Endometrial microvascular endothelial cells (primary cell): ENCODE results near the gene ADAMTS3. TPM values are rescaled to one million over a fixed set of nuclear protein-coding genes. Genes with fewer than 3 reads are reported as not detected.
"Not testable (repeated sequence)": the region's sequence is repeated elsewhere in the genome, so short reads cannot be mapped to it uniquely, and the experiment has no call there.

Experiments
- in situ Hi-C: cut with HindIII; loops from 2 replicates; pipeline ENCODE4 v1.10.0; 2017; ENCODE audit warnings: low sequenced_read_pairs, low pct_unique_long_range_greater_than_20kb; ENCODE audit errors: inconsistent ontology term
- total RNA-seq: library from RNA; depleted of rRNA; stranded (reverse); fragments of >200 nt; gene quantifications from one replicate; pipeline ENCODE4 v1.2.3, GENCODE V29; 2015; ENCODE audit errors: inconsistent ontology term

ADAMTS3 gene
- total RNA-seq, 1 donor from 2014 or later, result 0.19 TPM

DNA sequence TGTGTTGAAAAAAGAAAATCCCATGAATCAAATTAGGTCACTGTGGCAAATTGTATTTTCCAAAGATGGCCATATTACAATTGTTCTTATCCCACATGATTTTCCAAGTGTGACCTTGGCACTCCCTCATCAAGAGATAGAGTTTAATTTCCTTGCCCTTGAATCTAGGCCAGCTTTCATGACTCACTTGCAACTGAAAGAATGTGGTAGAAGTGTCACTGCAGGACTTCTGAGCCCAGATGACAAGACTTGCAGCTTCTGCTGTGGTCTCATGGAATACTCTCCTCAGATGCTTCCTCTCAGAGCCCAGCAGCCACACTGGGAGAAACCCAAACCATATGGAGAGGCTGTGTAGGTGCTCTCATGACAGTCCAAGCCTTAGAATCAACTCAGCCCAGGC is 139.0 kb downstream of the ADAMTS3 start:
- in situ Hi-C loops, result no loop called here

DNA sequence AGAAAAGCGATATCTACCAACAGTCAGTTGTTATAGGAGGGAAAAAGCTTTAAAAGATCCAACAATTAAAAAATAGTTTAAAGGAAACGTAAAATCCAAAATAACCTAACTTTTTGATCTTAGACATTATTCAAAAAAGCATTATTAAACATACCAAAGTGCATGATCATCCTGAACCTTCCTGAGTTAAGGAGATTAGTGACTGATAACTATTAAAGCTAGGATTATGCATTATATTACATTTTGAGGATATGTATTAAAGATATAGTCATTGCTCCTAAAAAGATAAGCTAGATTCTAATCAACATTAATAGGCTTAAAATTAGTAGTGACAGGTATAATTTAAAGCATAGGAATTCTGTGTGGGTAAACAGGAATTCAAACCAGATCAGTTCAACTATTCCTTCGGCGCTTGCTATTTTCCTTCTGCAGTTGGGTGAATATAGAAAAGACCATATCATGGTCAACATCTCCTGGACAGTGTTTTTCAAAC is 139.6 kb downstream of the ADAMTS3 start:
- in situ Hi-C loops, result no loop called here

DNA sequence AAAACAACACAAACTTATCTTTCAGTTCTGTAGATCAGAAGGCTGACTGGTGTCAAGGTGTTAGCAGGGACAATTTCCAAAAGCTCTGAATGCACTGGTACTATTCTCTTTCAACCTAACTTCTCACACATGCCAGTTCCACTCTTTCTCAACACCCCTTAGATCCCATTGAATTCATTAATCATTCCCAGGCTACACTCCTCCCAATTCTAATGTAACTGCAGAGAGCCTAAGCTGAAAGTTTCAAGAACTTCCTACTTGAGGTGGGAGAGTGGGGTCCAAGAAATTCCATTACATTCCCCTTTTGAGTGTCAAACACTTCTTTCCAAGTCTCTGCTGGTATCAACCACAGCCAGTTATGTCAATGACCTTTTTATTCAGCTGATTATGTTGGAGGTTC is 142.0 kb downstream of the ADAMTS3 start:
- in situ Hi-C loops, result no loop called here

- in situ Hi-C loops, result not testable (repeated sequence)
Measured at GRCh38 chr4:72425908-72426307, 143.1 kb downstream of the ADAMTS3 start.

DNA sequence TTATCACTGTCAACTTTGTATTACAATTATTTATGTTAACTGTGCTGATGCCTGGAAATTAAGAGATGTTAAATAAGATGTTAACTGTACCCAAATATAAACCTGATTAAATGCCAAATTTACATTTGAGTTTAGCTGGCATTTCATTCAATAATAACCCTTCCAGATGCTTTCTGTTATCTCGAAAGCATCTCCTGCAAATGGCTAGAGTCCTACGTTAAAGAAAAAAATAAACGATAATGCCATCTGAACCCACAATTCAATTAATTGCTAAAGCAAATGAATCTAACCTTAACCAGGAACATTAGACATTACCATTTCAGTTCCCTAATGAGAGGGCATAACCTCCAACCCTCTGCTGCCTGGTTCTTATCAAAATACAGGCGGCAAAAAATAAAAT is 145.0 kb downstream of the ADAMTS3 start:
- in situ Hi-C loops, result no loop called here

- in situ Hi-C loops, result no loop called here
Measured at GRCh38 chr4:72422416-72422815, 146.6 kb downstream of the ADAMTS3 start.

- in situ Hi-C loops, result no loop called here
Measured at GRCh38 chr4:72418458-72418857, 150.6 kb downstream of the ADAMTS3 start.

- in situ Hi-C loops, result no loop called here
Measured at GRCh38 chr4:72410158-72410557, 158.9 kb downstream of the ADAMTS3 start.

- in situ Hi-C loops, result no loop called here
Measured at GRCh38 chr4:72408568-72408967, 160.5 kb downstream of the ADAMTS3 start.

DNA sequence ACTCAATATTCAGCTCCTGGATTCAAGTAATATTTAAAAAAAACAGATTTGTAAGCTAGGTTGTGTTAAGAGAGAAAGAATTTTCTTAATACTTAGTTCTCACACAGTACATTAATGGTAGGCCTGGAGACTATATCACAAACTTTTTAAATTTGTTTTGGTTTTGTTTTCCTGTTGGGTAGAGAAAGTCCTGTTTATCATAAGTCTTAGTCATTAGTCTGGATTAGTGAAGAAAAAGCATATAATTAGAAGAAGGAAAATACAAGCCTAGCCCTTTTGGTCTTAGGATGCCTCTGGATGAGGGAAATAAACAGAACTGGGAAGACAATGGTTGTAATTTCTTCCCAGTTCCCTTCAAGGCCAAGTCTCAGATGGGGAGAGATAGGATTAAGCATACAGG is 163.6 kb downstream of the ADAMTS3 start:
- in situ Hi-C loops, result no loop called here

- in situ Hi-C loops, result no loop called here
Measured at GRCh38 chr4:72397314-72397713, 171.7 kb downstream of the ADAMTS3 start.

DNA sequence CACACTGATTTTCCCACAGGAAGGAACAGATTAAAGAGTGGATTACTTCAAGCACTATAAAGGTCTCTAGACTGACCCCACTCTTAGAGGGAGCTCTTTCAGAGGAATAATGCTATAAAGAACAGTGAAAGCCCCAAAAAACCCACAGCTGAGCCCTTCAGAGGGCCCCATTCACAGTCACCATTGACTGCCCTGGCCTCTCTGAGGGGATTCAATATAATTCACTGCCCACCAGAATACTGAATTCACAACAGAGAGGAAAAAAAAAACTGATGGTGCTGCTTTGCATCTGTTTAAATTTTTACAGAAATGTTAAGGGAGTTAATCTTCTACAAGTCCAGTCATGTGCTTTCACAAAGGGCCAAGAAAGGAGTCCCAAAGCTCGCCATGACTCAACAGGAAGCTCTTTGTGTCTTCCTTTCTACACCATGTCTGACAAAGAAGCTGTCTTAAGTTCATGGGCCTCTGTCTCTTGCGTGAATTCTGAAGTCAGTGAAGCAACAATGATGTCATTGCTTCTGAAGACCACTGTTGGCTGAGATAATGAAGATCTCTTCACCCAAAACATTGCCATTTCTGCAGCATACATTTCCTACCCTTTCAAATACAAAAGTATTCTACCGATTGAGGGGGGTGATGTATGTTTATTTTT is 174.9 kb downstream of the ADAMTS3 start:
- in situ Hi-C loops, result no loop called here

GRCh38 chr4:72391281-72391680 is 177.7 kb downstream of the ADAMTS3 start:
- in situ Hi-C loops, result no loop called here

GRCh38 chr4:72390409-72390808 is 178.6 kb downstream of the ADAMTS3 start:
- in situ Hi-C loops, result no loop called here

DNA sequence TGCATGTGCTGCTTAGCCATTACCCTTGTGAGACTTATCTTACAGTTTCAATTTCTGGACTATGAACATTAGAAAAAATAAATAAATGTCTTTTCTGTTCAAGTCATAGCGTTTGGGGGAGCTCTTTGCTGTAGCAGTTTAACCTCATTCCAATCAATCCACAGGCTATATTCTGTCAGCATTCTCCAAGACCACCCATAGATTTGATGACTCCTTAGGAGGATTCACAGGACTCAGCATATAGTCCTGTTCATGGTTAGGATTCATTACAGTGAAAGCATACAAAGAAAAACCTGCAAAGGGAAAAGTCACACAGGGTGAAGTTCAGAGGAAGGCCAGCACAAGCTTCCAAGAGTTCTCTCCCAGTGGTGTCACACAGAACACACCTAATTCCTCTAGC is 180.5 kb downstream of the ADAMTS3 start:
- in situ Hi-C loops, result no loop called here

DNA sequence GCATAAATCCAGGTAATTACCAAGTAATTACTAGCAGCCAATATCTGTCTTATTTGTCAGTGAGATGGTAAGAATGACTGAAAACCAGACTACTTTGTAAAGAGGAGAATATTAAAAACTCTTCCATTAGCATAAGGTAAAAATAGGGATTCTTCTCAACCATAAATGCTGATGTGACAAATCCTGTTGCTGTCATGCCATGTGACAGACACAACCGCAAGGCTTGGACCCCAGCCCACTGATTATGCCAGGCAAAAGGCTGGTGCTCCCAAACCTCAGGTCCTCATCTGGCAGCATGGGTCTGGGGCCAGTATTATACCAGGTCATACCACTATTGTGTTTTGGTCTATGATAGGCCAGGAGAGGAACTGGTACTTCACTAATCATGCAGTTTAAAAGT is 181.1 kb downstream of the ADAMTS3 start:
- in situ Hi-C loops, result no loop called here

DNA sequence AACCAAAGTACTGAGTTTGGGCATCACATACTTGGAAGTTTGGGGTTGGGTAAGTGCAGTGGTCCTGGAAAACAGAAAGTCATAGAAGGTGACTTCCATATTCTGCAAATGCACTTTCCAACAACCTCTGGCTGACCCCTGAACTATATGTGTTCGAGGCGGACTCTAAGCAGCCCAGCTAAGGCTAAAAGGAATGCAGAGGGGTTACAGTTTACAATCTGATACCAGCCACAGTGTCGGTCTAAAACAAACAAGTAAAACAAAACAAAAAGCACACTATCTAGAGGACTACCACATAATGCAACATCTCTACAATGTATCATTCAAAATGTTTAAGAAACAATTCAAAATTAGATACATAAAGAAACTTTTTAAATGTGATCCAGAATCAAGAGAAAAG is 185.6 kb downstream of the ADAMTS3 start:
- in situ Hi-C loops, result no loop called here

DNA sequence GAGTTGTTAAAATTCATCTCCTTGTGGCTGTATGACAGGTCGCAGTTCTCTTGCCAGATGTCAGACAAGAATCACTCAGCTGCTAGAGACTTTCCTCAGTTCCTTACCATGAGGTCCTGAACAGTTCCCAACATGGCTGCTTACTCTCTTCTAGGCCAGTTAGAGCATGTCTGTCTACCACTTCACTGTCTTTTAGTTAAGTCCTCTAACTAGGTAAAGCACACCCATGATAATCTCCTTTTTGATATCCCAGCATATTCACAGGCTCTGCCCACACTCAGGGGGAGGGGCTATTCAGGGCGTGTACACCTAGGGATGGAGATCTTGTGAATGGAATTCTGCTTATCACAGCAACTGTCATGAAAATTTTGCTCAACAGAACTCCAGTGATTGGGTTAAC is 190.1 kb downstream of the ADAMTS3 start:
- in situ Hi-C loops, result no loop called here

- in situ Hi-C loops, result no loop called here
Measured at GRCh38 chr4:72377491-72378194, 191.4 kb downstream of the ADAMTS3 start.

DNA sequence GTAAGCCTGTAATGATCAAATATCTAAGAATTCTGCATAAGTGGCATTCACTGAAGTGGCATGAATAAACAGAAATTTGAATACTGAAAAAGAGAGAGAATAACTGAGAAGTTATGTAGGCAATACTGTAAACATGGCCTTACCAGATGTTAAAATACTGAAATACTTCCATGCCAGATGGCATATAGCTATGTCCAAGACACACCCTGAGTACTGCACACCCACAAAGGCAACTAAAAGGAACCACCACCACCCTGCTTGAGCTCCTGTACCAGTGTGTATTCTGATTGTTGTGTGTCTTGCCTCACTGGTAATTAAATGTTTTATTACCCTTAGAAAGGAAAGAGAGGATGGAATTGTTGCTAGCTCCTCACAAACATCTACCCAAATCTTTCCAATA is 192.1 kb downstream of the ADAMTS3 start:
- in situ Hi-C loops, result no loop called here
